A673 (cell line): ENCODE data around the gene MMP12. TPM values are rescaled to one million over a fixed set of nuclear protein-coding genes. Genes with fewer than 3 reads are reported as not detected.

ENCODE experiments used
- BruUV-seq: library from RNA; stranded (reverse); fragments of 400-500 nt; replicated peaks from 2 replicates; lab custom pipeline; 2021; lab: Mats Ljungman, UMichigan
- CTCF ChIA-PET: fragments of 300-600 bp; sonication (Branson Sonifier 250); formaldehyde crosslinking; loops from one replicate; lab custom pipeline; 2022; ENCODE audit warnings: antibody characterized with exemption; lab: Charles Lee
- POLR2A ChIA-PET: fragments of 300-600 bp; sonication (Branson Sonifier 250); formaldehyde crosslinking; loops from one replicate; lab custom pipeline; 2022; ENCODE audit warnings: antibody characterized with exemption; ENCODE audit not compliant: low non-redundant PET; lab: Charles Lee
- DNase-seq: peaks from one replicate; pipeline ENCODE4 v3.0.0-alpha.2; 2015; ENCODE audit warnings: low spot score
- H3K27ac ChIP-seq: fragments of 200-600 bp; sonication (generic); 2 replicates; pipeline ENCODE4 v1.5.1; 2016; ENCODE audit warnings: mixed run types, low read depth, mild to moderate bottlenecking, mixed read lengths, antibody characterized with exemption, low read length; ENCODE audit not compliant: poor library complexity, severe bottlenecking
- H3K27me3 ChIP-seq: fragments of 200-600 bp; sonication (generic); replicated peaks from 2 replicates; pipeline ENCODE4 v1.6.1; 2017; ENCODE audit warnings: mixed run types, low read depth, mild to moderate bottlenecking, mixed read lengths, antibody characterized with exemption, low read length; ENCODE audit not compliant: insufficient read depth, poor library complexity
- H3K36me3 ChIP-seq: fragments of 200-600 bp; sonication (generic); 2 replicates; pipeline ENCODE4 v1.6.1; 2016; ENCODE audit warnings: mixed run types, mild to moderate bottlenecking, mixed read lengths, antibody characterized with exemption, low read length; ENCODE audit not compliant: insufficient read depth, poor library complexity, severe bottlenecking
- H3K4me1 ChIP-seq: fragments of 200-600 bp; sonication (generic); 2 replicates; pipeline ENCODE4 v1.6.1; 2017; ENCODE audit warnings: mixed run types, mild to moderate bottlenecking, mixed read lengths, antibody characterized with exemption, low read length; ENCODE audit not compliant: insufficient read depth, poor library complexity, severe bottlenecking
- H3K4me3 ChIP-seq: fragments of 200-600 bp; sonication (generic); 2 replicates; pipeline ENCODE4 v1.5.1; 2016; ENCODE audit warnings: low read depth, mixed run types, mild to moderate bottlenecking, mixed read lengths, low read length; ENCODE audit not compliant: poor library complexity, severe bottlenecking
- H3K9me3 ChIP-seq: fragments of 200-600 bp; sonication (generic); 2 replicates; pipeline ENCODE4 v1.6.1; 2016; ENCODE audit warnings: mixed run types, low read depth, mild to moderate bottlenecking, mixed read lengths, antibody characterized with exemption, low read length; ENCODE audit not compliant: poor library complexity, severe bottlenecking
- CTCF ChIP-seq: fragments of 300-800, 200-600 bp; sonication (generic); conservative IDR thresholded peaks from 2 replicates; pipeline ENCODE4 v1.5.1; 2017; ENCODE audit warnings: low read depth, mild to moderate bottlenecking, antibody characterized with exemption, low read length, moderate library complexity, mixed read lengths
- EZH2 ChIP-seq: fragments of 200-600 bp; sonication (generic); IDR thresholded peaks from 2 replicates; pipeline ENCODE4 v1.6.1; 2017; ENCODE audit warnings: borderline replicate concordance, low read depth, mild to moderate bottlenecking, mixed read lengths, antibody characterized with exemption, low read length; ENCODE audit not compliant: poor library complexity, severe bottlenecking
- intact Hi-C: fragments of 100-400 bp; cut with micrococcal nuclease; formaldehyde crosslinking; loops from one replicate; pipeline ENCODE4 v1.10.0; 2022; ENCODE audit not compliant: unreplicated experiment
- total RNA-seq: library from RNA; stranded (reverse); gene quantifications from 2 replicates; pipeline ENCODE4 v1.2.3, GENCODE V29; 2021

Gene MMP12
- total RNA-seq, 1 experiment from 2014 or later, result 0.19 TPM

GRCh38 chr11:102853956-102854355, 20.8 kb downstream of the MMP12 start:
- ChIA-PET POLR2A (no interaction called here), CTCF (no interaction called here)
- no peak for DNase-seq
- Histone ChIP-seq H3K27me3 (no peaks in the 10 kb centered on the region), H3K9me3 (no peaks in the 10 kb centered on the region), H3K27ac (no peak overlapping the region), H3K36me3 (no peaks in the 10 kb centered on the region), H3K4me3 (no peak overlapping the region), H3K4me1 (peaks cover 5% of the 10 kb centered on the region)
- no TSS peak for BruUV-seq
- intact Hi-C loops, result no loop called here
- TF ChIP-seq EZH2 (no peak), CTCF (no peak)

GRCh38 chr11:102853055-102853454, 21.7 kb downstream of the MMP12 start:
- no TSS peak for BruUV-seq
- Histone ChIP-seq H3K4me3 (no peak overlapping the region), H3K9me3 (no peaks in the 10 kb centered on the region), H3K27me3 (no peaks in the 10 kb centered on the region), H3K27ac (no peak overlapping the region), H3K4me1 (peaks cover 8% of the 10 kb centered on the region), H3K36me3 (no peaks in the 10 kb centered on the region)
- POLR2A ChIA-PET, result no interaction called here
- TF ChIP-seq CTCF (no peak), EZH2 (no peak)
- DNase-seq, result no peak
- intact Hi-C loops, result no loop called here
- CTCF ChIA-PET, result no interaction called here

GRCh38 chr11:102850973-102851745, 23.6 kb downstream of the MMP12 start:
- ChIA-PET POLR2A (no interaction called here), CTCF (no interaction called here)
- H3K4me3 ChIP-seq, result no peak overlapping the region
- no peak overlapping the region for H3K27ac ChIP-seq
- H3K4me1 ChIP-seq, result peaks cover 12% of the 10 kb centered on the region
- H3K36me3 ChIP-seq, result no peaks in the 10 kb centered on the region
- no peaks in the 10 kb centered on the region for H3K27me3 ChIP-seq
- no TSS peak for BruUV-seq
- no peak for TF ChIP-seq CTCF
- no peak for DNase-seq
- intact Hi-C loops, result no loop called here
- no peaks in the 10 kb centered on the region for H3K9me3 ChIP-seq
